ENCODE results near the gene CMA1. TPM values are rescaled to one million over a fixed set of nuclear protein-coding genes. Genes with fewer than 3 reads are reported as not detected.

CMA1 gene
- total and polyA plus RNA-seq, 4 donors, result 0.34 TPM; not detected in 3

DNA sequence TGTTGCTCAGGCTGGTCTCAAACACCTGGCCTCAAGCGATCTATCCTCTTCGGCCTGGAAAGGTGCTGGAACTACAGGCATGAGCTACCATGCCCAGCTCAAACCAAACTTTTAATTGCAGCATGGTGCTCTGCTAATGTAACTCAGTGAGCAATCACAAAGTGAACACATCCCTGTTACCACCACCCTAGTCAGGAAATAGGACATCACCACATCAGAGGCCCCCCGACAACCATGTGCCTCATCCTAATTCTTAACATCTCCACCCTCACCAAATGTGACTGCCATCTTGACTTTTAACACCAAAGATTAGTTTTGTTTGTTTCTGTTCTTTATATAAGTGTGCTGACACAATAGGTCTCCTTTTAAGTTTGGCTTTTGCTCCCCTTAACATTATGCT lies 42.7 kb downstream of the CMA1 start:
- H3K4me3 ChIP-seq, result no peak overlapping the region
- H3K27me3 ChIP-seq (ENCODE audit: control insufficient read depth in 3 of 3, insufficient read depth in 3 of 3, low read length in 2 of 3), result no peaks in the 10 kb centered on the region
- TF ChIP-seq CTCF (IDR thresholded peaks at IDR 0.05; ENCODE audit: control extremely low read depth, extremely low read depth), result no peak
- no peaks in the 10 kb centered on the region for H3K36me3 ChIP-seq (ENCODE audit: control insufficient read depth in 4 of 4, insufficient read depth in 4 of 4, low read length in 4 of 4)
- no peak overlapping the region for H3K9ac ChIP-seq (ENCODE audit: insufficient read depth in 1 of 2, low read length in 2 of 2)
- WGBS, 2 donors, result 96 to 100% methylated on average over 3 of the region's 3 CpGs
- no peak overlapping the region for H3K27ac ChIP-seq (ENCODE audit: low read depth in 1 of 2, low read length in 1 of 2)
- DNase-seq, result no peak
- no peaks in the 10 kb centered on the region for H3K9me3 ChIP-seq (ENCODE audit: control insufficient read depth in 4 of 4, insufficient read depth in 3 of 4, low read length in 3 of 4)
- ATAC-seq (ENCODE audit: insufficient read depth, low FRiP score), result no peak
- H3K4me1 ChIP-seq (ENCODE audit: control insufficient read depth in 5 of 5, insufficient read depth in 5 of 5, low read length in 5 of 5), result peaks cover 0 to 1% (median 0%) of the 10 kb centered on the region in 5 donors

GRCh38 chr14:24463884-24464785 lies 43.9 kb downstream of the CMA1 start:
- no peak for DNase-seq
- WGBS, 2 donors, result 69 to 95% methylated on average over 4 of the region's 4 CpGs
- Histone ChIP-seq H3K27ac (ENCODE audit: low read depth in 1 of 2, low read length in 1 of 2) (no peak overlapping the region), H3K9me3 (ENCODE audit: control insufficient read depth in 4 of 4, insufficient read depth in 3 of 4, low read length in 3 of 4) (no peaks in the 10 kb centered on the region), H3K4me3 (no peak overlapping the region), H3K36me3 (ENCODE audit: control insufficient read depth in 4 of 4, insufficient read depth in 4 of 4, low read length in 4 of 4) (no peaks in the 10 kb centered on the region), H3K9ac (ENCODE audit: insufficient read depth in 1 of 2, low read length in 2 of 2) (no peak overlapping the region), H3K4me1 (ENCODE audit: control insufficient read depth in 5 of 5, insufficient read depth in 5 of 5, low read length in 5 of 5) (peaks cover 0 to 1% (median 0%) of the 10 kb centered on the region in 5 donors), H3K27me3 (ENCODE audit: control insufficient read depth in 3 of 3, insufficient read depth in 3 of 3, low read length in 2 of 3) (no peaks in the 10 kb centered on the region)
- no peak for TF ChIP-seq CTCF (IDR thresholded peaks at IDR 0.05; ENCODE audit: control extremely low read depth, extremely low read depth)
- no peak for ATAC-seq (ENCODE audit: insufficient read depth, low FRiP score)

GRCh38 chr14:24463017-24463883 lies 44.8 kb downstream of the CMA1 start:
- Histone ChIP-seq H3K4me1 (ENCODE audit: control insufficient read depth in 5 of 5, insufficient read depth in 5 of 5, low read length in 5 of 5) (peaks cover 0 to 1% (median 0%) of the 10 kb centered on the region in 5 donors), H3K9me3 (ENCODE audit: control insufficient read depth in 4 of 4, insufficient read depth in 3 of 4, low read length in 3 of 4) (no peaks in the 10 kb centered on the region), H3K27me3 (ENCODE audit: control insufficient read depth in 3 of 3, insufficient read depth in 3 of 3, low read length in 2 of 3) (no peaks in the 10 kb centered on the region), H3K4me3 (no peak overlapping the region), H3K9ac (ENCODE audit: insufficient read depth in 1 of 2, low read length in 2 of 2) (no peak overlapping the region), H3K36me3 (ENCODE audit: control insufficient read depth in 4 of 4, insufficient read depth in 4 of 4, low read length in 4 of 4) (no peaks in the 10 kb centered on the region), H3K27ac (ENCODE audit: low read depth in 1 of 2, low read length in 1 of 2) (no peak overlapping the region)
- WGBS, 2 donors, result 61 to 89% methylated on average over 3 to 5 of the region's 5 CpGs
- DNase-seq (no peak), ATAC-seq (ENCODE audit: insufficient read depth, low FRiP score) (no peak)
- no peak for TF ChIP-seq CTCF (IDR thresholded peaks at IDR 0.05; ENCODE audit: control extremely low read depth, extremely low read depth)

Data from lung (tissue), 12 donors.